CD4-positive, alpha-beta T cell treated with Interferon alpha-2 for 1 hour (primary cell): ENCODE data around the gene TRIM67.
"Not testable (repeated sequence)": the region's sequence is repeated elsewhere in the genome, so short reads cannot be mapped to it uniquely, and the experiment has no call there.

Source experiments
- DNase-seq, 2 donors: peaks; one replicate each; pipeline ENCODE4 v3.0.0-alpha.2; 2020 to 2022

TRIM67 gene

GRCh38 chr1:231209531-231209930 is 47.7 kb downstream of the TRIM67 start:
- DNase-seq: no peak

GRCh38 chr1:231210126-231210525 is 48.3 kb downstream of the TRIM67 start:
- DNase-seq: no peak

- DNase-seq: peak; percentile 86 to 90
These were observed 49.4 kb downstream of the TRIM67 start for GRCh38 chr1:231211005-231211857.

- not testable (repeated sequence) for DNase-seq
These were observed 50.4 kb downstream of the TRIM67 start for GRCh38 chr1:231212301-231212700.

- no peak for DNase-seq
These were observed 52.1 kb downstream of the TRIM67 start for GRCh38 chr1:231213831-231214573.

GRCh38 chr1:231214918-231215680 is 53.2 kb downstream of the TRIM67 start:
- DNase-seq: no peak

GRCh38 chr1:231215681-231216385 is 54.0 kb downstream of the TRIM67 start:
- DNase-seq: no peak

GRCh38 chr1:231216498-231216897 is 54.6 kb downstream of the TRIM67 start:
- DNase-seq: no peak

- no peak for DNase-seq
These were observed 55.2 kb downstream of the TRIM67 start for GRCh38 chr1:231217056-231217455.

GRCh38 chr1:231218078-231218477 is 56.2 kb downstream of the TRIM67 start:
- no peak for DNase-seq

GRCh38 chr1:231219422-231220401 is 57.9 kb downstream of the TRIM67 start:
- DNase-seq: no peak

GRCh38 chr1:231220801-231221200 is 58.9 kb downstream of the TRIM67 start:
- DNase-seq: no peak

- DNase-seq: no peak
These were observed 64.3 kb downstream of the TRIM67 start for GRCh38 chr1:231226156-231226555.

GRCh38 chr1:231231511-231231910 is 69.7 kb downstream of the TRIM67 start:
- no peak for DNase-seq

- DNase-seq: no peak
These were observed 71.2 kb downstream of the TRIM67 start for GRCh38 chr1:231232870-231233734.

GRCh38 chr1:231233735-231234417 is 72.0 kb downstream of the TRIM67 start:
- DNase-seq: no peak

GRCh38 chr1:231234506-231234905 is 72.6 kb downstream of the TRIM67 start:
- DNase-seq: no peak

GRCh38 chr1:231235526-231236207 is 73.8 kb downstream of the TRIM67 start:
- no peak for DNase-seq

GRCh38 chr1:231236208-231236591 is 74.3 kb downstream of the TRIM67 start:
- no peak for DNase-seq
